ENCODE data around the gene IGFN1. TPM values are rescaled to one million over a fixed set of nuclear protein-coding genes. Genes with fewer than 3 reads are reported as not detected.

The IGFN1 gene
- total RNA-seq, 1 experiment from 2014 or later, result not detected

- DNase-seq (ENCODE audit: low read depth), result no peak
Observed at GRCh38 chr1:201264554-201264953, 73.9 kb downstream of the IGFN1 start.

GRCh38 chr1:201265756-201266155 lies 75.1 kb downstream of the IGFN1 start:
- DNase-seq (ENCODE audit: low read depth), result no peak

DNA sequence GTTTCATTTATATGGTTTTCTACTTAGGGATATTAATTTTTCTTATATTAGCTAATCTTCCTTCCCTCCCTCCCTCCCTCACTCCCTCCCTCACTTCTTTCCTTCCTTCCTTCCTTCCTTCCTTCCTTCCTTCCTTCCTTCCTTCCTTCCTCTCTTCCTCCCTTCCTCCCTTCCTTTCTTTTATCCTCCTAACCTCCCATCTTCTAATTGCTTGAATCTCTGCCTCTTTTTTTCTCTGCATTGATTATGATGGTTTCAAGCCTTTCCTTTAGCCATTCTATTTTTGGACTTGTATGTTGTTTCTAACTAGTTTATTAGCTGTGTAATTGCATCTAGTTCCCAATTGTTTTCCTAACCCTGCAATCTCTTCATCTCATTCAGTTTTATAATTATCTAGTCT lies 75.7 kb downstream of the IGFN1 start:
- no peak for DNase-seq (ENCODE audit: low read depth)

GRCh38 chr1:201266774-201267173 lies 76.2 kb downstream of the IGFN1 start:
- peak; percentile 77 for DNase-seq (ENCODE audit: low read depth)

DNA sequence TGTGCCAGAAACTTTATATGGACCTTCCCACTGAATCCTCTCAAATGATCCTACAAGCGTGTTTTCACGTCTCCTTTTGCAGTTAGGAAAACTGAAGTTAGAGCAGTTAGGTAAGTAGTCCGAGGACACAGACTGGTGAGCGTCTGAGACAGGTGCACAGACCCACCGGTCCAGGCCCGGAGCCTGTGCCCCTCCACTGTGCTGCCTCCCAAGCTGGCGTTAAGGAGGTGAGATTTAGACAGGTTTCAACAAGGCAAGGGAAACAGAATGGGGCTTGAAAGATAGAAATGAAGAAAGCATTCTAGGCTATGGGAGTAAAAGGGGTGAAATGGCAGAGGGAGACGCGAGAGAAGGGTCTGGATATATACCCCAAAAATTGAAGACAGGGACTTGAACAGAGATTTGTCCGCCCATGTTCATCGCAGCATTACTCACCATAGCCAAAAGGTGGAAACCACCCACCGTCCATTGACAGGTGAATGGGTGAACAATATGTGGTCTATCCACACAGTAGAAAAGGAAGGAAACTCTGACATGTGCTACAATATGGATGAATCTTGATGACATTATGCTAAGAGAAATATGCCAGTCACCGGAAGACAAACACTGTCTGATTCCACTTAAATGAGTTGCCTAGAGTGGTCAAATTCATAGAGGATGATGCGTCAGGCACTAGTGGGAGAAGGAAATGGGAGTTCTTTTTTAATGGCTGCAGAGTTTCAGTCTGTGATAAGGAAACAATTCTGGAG lies 77.0 kb downstream of the IGFN1 start:
- DNase-seq (ENCODE audit: low read depth), result peak; percentile 76

- DNase-seq (ENCODE audit: low read depth), result peak; percentile 87
Observed at GRCh38 chr1:201268604-201269151, 78.1 kb downstream of the IGFN1 start.

- DNase-seq (ENCODE audit: low read depth), result no peak
Observed at GRCh38 chr1:201269281-201269680, 78.7 kb downstream of the IGFN1 start.

- DNase-seq (ENCODE audit: low read depth), result no peak
Observed at GRCh38 chr1:201269900-201270410, 79.3 kb downstream of the IGFN1 start.

DNA sequence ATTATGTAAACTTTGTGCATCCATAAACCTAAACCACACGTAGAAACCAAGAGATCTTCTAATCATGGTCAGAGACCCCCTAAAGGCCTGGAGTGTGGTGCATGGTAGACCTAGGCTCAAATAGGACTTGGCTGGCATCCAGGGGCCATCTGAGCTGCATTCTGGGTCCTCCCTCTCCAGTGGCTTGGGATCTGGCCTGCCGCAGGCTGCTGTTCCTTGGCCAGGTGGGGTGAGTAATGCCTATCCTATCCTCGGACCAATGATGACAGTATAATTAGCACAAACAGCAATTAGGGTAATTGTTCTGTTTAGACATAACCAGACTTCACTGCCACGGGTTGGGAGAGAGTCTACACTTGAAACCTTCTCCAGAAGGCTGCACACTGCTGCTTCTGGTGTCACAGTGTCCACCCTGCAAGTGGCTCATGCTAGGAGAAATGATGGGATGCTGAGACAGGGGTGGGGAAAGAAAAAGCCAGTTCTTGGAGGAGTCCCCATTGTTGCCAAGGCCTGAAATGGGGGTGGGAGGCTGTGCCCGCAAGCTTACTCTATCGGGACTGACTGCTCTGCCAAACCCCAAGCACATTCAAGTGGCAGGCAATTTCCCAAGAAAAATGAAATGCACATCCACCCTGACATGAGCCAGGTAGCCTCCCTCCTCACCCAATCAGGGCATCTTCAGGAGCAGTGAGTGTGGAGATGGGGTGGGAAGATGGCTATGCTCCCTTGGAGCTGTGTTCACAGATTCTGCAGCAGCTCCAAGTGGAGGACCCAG lies 80.2 kb downstream of the IGFN1 start:
- no peak for DNase-seq (ENCODE audit: low read depth)

GRCh38 chr1:201272799-201273198 lies 82.2 kb downstream of the IGFN1 start:
- no peak for DNase-seq (ENCODE audit: low read depth)

DNA sequence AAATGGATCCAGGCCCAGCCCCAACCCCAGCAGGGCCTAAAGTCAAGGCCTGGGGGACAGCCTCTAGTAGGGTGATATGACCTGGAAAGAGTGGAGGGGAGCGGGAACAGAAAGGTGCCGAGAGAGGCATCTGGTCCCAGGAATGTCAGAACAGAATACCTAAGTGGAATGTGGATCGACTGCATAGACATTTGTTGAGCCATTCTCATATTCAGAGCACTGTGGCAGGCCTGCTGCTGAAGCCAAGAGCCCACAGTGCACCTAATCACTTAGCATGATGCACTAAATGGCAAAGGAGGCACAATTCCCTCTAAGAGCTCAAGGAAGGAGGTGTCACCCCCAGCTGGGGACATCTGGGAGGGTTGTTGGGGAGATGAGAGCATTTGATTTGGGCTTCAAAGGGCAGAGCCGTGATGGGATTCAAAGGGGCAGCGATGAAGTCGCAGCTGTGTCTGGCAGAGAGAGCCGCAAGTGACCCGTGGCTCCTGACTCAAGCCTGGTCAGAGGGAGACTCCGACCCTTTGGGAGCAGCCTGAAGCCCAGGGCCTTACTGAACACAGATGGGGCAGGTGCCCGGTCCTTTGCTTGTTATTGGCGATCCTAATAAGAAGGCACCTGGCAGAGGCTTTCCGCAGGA lies 84.1 kb downstream of the IGFN1 start:
- no peak for DNase-seq (ENCODE audit: low read depth)

DNA sequence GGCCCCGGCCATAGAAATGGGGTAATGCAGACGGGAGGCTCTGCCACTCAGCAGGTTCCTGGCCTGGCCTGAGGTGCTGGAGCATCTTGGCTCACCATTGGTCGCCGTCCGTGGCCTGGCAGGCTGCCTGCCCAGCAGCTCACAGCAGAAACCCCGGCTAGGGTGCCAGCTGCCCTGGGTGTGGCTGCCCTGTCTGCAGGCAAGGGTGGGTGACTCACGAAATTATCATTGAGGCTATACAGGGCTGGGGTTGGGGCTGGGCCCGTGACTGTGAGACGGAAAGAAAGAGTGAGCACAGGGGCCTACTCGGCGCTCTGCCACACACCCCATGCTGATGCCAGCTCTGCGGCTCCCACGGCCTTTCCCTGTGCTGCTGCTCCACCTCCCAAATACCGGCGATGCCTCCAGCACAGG lies 84.6 kb downstream of the IGFN1 start:
- peak; percentile 97 for DNase-seq (ENCODE audit: low read depth)

GRCh38 chr1:201276891-201277290 lies 86.3 kb downstream of the IGFN1 start:
- DNase-seq (ENCODE audit: low read depth), result no peak

- no peak for DNase-seq (ENCODE audit: low read depth)
Observed at GRCh38 chr1:201277441-201277840, 86.8 kb downstream of the IGFN1 start.

Other genes with a start within 250 kb of the IGFN1 start
- gene KIF21B, start 167.1 kb upstream of the IGFN1 start, total RNA-seq (2014; rRNA removed; shearing (Covaris generic)), result 0.52 and 1.2 TPM in 2 replicates
- not detected in 2 replicates for gene CACNA1S, start 78.4 kb upstream of the IGFN1 start, total RNA-seq (2014; rRNA removed; shearing (Covaris generic))
- gene ASCL5, start 63.6 kb upstream of the IGFN1 start, total RNA-seq (2014; rRNA removed; shearing (Covaris generic)), result not detected in 2 replicates
- gene TMEM9, start 36.4 kb upstream of the IGFN1 start, total RNA-seq (2014; rRNA removed; shearing (Covaris generic)), result 129 and 147 TPM in 2 replicates
- gene PKP1, start 92.7 kb downstream of the IGFN1 start, total RNA-seq (2014; rRNA removed; shearing (Covaris generic)), result 0.15 TPM in 1 of 2 replicates, not detected in the other
- gene TNNT2, start 186.9 kb downstream of the IGFN1 start, total RNA-seq (2014; rRNA removed; shearing (Covaris generic)), result not detected in 2 replicates
- 0.07 TPM in 1 of 2 replicates, not detected in the other for gene LAD1, start 208.5 kb downstream of the IGFN1 start, total RNA-seq (2014; rRNA removed; shearing (Covaris generic))
- gene TNNI1, start 230.9 kb downstream of the IGFN1 start, total RNA-seq (2014; rRNA removed; shearing (Covaris generic)), result not detected in 2 replicates

All from M059J (cell line).